Muscle of back (tissue), 11 donors: Measurements from ENCODE around the gene SHROOM3. TPM values are rescaled to one million over a fixed set of nuclear protein-coding genes. Genes with fewer than 3 reads are reported as not detected.

Experiments used
- DNase-seq, 3 donors: peaks; one replicate each; pipeline versions ENCODE4 v3.0.0 to v3.0.0-alpha.2; 2013
- polyA plus RNA-seq, 10 donors: library from polyadenylated mRNA; unstranded; fragments of 120-200 nt; gene quantifications; one replicate each; pipeline ENCODE4 v1.2.1, GENCODE V29; 2013; ENCODE audit not compliant: insufficient read length in 10 of 10

The SHROOM3 gene
- polyA plus RNA-seq, 10 donors = 18.7 to 61.5 (median 22.9) TPM

DNA sequence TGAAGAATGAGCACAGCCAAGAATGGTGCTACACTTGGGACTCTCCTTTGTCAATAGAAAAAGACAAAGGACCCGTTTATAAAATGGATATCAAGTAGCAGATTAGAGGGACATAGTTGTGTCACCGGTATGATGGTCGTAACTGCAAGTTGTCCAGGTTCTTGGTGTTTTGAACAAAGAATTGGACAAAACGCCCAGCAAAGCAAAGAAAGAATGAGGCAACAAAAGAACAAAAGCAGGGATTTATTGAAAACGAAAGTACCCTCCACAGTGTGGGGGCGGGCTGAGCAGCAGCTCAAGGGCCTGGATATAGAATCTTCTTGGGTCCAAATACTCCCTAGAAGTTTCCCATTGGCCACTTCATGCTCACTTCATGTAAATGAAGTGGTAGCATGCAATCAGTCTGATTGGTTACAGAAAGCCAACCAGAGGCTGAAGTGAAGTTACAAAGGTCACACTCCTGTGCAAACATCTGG, 54.7 kb downstream of the SHROOM3 start:
- DNase-seq = no peak

DNA sequence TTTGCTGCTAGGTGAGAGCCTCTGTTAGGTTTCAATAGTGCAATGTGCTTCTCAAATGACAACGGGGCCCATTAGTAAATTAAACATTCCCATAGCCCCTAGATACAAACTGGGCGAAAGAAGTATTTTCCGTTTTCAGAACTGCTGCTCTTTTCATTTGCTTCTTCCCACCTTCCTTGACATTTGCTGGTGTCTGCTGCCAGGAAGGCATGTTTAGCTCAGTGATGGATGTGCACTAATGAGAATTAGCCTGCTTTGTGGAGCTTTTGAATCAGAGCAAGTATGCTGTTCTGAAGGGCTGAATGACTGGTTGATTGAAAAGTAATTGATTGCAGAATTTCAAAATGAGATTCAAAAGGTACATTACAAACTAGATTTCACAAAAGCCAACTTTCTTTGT, 57.0 kb downstream of the SHROOM3 start:
- no peak for DNase-seq

DNA sequence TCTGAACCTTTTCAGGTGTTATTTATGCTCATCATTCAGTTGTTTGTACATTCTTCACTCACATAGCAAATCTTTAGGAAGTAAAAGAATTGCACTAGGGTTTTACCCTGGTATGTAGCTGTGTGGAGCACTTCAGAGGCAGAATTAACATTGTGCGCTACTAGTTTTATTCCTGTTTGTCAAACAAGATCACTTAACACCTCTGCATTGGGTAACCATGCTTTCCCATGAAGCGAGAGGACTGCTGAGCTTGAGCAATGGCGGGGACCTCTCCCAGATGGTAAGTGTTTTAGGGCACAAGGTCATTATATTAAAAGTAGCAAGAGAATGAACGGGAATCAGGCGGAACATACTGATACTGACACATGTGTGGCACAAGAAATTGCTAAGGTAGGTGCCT, 59.2 kb downstream of the SHROOM3 start:
- no peak for DNase-seq

DNA sequence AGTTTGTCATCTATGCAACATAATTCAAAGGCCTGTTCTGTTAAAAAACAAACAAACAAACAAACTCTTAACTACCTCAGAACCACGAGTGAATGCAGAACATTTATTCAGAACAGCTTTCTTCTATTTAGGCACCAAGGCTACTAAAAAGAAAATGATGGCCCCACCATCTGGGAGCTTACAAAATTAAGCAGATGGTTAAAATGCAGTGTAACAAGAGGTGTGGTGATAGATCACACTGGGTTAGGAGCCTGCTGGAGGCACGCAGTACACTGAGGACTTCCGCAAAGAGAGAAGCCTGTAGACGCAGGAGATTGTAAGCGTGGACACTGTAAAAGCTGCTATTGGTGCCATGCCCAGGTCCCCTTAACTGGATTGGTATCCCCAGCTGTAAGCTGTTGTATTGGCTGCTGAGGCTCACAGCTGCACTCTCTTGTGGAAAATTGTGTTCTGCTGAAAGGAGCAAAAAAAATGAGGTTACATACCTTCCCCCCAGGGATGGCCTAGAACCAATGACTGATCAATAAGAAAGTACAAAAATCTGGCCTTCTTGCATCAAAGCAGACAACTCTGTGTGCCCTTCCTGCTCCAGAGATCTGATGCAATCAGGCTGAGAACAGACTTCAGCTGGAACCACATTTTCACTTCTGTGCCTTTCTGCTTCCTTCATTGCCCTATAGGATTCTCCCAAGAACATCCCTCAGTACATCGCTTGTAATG, 60.0 kb downstream of the SHROOM3 start:
- DNase-seq = peak in 1 of 3 donors; percentile 46

DNA sequence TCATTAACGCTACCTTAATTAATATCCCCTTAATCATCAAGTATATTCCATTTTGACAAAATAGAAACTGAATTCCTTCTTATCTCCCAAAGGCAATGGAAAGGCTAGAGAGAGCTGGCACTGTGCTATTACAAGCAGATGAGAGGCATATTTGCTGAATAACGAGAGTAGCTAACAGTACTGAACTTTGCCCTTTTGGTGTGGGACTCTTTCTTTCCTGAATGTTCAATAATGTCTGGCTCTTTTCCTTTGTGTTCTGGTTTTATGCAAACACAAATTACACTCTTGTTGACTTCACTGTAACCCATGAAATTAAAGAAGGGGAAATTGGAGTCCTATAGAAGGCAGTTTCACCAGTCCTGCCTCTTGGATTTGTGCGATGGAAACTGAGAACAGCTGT, 63.5 kb downstream of the SHROOM3 start:
- no peak for DNase-seq

DNA sequence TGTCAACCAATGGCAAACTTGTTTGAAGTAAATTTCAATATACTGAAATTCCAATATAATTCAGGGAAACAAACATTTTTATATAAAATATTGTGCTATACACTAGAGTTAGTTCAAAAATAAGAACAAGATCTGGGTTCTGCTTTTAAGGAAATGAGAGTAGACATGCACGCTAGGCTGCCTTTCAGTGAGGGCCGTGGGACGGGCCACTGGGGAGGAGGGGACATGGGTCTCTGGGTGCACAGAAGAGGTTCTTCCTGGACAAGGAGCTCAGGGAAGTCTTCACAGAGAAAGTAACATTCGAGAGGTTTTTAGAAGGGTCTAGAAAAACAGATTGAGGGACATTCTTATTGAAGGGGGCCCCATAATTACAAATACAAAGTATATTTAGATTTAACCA, 64.4 kb downstream of the SHROOM3 start:
- no peak for DNase-seq

DNA sequence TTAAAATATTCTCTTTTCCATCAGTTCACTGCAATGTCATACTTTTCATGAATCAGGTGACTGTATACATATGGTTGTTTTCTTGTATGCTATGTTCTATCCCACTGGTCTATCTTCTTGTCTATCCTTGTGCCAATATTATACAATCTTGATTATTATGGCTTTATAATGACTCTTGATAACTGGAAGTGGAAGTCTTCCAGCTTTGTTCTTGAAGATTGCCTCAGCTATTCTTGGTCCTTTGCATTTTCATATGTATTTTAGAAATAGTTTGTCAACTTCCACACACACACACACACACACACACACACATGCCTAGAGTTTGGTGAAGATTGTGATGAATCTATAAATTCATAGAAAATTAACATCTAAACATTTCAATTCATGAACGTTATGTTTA, 67.9 kb downstream of the SHROOM3 start:
- DNase-seq = no peak

DNA sequence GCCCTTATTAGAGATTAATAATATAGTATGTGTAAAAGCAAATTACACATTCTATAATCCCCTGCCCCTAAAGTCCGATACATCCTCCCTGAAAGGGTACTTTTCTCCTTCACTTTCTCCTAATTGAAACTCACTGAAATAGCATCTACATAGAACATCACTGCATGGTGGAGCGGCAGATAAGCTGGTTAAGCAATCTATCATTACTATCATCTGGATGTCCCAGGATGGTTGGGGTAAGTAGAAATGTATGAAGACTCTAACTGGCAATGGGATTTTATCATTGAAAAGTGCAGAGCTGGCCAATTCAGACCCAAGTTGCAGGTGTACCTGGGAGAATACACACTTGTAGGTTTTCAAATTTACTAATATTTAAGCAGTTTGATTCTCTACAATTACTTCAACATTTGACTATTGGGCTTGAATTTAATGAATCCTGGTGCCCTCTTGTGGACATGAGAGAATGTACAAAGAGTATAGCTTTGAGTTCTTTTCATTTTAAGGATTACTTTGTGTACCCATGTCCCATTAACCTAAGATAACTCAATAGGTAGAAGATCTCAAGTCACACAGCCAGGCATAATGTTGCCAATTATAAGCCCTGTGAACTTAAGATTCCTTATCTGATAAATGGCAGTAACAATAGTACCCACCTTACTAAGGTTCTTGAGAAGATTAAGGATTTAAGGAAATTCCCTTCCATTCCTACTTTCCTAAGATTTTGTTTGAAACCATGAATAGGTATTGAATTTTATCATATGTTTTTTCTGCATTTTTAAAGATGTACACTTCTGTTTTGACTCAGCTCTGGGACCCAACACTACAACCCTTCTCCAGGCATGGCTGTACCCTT, 69.8 kb downstream of the SHROOM3 start:
- DNase-seq = peak; percentile 42 to 63 (median 55)

DNA sequence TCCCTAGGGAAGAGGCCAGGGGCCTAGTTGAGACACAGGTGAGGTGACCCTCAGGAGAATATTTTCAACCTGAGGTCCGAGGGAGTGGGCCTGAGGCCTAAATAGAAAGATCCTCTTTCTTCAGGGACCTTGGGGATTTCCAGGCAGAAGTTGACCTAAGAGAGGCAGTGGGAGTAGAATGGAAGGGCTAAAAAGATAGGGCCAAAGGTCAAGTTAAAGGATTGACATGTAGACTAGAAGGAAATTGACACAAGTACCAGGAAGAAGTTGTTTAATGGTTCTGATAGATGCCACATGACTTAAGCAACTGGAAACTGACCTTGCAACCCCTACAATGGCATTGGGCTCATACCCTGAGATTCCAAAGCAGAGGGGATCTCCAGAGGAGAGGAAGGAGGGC, 76.9 kb downstream of the SHROOM3 start:
- no peak for DNase-seq

DNA sequence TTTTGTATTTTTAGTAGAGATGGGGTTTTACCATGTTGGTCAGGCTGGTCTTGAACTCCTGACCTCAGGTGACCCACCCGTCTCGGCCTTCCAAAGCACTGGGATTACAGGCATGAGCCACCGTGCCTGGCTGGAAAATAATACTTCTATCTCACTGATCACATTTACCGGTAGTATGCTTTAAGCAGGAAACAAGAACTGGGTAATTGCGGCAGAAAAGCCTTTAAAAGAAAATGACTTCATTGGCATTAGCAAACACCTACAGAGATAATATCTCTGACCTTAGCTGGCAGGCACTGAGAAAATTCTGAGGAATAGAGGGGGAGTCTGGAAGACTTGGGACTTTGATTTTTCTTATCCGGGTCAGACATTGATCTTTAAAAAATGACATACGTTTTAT, 78.5 kb downstream of the SHROOM3 start:
- DNase-seq = no peak

DNA sequence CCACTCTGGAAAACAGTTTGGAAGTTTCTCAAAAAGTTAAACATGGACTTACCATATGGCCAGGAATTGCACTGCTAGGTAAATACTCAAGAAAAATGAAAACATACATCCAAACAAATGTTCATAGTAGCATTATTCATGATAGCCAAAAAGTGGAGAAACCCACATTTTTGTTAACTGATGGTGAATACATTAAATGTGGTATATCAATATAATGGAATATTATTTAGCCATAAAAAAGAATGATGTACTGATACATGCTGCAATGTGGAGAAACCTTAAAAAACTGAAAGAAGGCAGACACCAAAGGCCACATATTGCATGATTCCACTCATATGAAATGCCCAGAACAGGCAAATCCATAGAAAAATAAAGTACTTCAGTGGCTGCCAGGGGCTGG, 79.1 kb downstream of the SHROOM3 start:
- no peak for DNase-seq

DNA sequence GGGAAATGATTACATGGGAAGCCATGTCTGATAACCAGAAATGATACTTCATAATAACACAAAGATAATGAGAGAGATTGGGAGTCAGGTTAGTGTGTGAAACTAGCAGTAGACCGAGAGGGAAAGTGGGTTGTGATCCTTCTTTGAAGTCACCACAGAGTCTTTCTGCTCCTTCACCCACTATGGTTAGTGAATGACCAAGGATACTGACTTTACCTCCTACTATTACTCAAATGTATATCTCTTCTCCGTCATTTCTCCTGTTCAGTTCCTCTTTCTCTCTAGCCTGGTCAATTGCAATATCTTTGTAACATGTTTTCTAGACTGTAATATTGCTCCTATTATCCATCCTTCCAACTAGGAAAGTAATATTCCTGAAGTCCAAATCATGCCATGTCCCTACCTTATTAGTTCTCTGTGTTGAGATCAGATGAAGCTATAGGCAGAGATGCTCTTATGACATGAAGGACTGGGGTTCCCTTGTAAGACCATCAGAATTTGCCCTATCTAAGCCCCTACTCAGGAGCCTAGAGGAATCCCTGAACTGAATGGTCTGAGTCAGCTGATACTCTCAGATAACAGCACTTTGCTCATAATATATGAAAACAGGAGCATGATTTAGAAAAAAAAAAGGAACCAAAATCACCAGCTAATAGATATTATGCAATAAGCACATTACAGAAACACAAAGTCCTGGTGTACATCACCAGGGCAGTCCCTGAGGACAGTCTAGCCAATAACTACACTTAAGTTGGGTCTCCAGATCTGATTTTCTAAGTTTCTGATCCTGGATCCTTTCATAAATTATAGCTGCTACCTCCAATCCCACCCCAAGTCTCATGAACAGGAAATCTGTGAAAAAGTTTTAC, 81.2 kb downstream of the SHROOM3 start:
- no peak for DNase-seq

DNA sequence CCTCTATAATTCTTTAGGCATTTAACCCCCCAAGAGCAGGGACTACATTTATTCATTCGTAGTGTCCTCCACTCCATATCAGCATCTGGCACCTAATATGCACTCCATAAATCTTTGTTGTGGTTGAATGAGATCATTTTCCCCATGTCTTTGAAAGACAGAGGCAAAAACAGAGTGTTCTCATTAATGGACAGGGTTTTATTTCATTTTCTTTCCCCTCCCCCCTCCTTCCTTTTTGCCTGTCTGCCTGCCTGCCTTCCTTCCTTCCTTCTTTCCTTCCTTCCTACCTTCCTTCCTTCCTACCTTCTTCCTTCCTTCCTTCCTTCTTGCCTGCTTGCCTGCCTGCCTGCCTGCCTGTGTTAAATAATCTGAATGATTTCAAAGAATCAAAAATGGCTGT, 83.2 kb downstream of the SHROOM3 start:
- peak in 1 of 3 donors; percentile 45 for DNase-seq

DNA sequence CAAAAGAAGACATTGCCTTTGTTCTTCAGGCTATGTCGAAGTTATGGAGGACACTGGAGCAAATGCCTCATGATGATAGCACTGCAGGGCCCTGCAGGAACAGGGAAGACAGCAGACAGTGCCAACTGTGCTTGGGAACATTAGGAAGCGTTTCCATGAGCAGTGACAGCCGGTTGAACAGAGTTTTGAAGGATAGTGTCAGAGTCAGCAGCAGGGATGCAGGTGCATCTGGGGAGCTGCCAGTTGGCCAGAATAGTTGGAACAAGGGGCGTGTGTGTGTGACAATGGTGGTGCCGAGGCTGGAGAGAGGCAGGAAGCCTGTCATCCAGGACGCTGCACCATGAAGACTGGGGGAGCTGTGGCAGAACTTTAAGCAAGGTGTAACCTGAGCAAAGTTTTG, 88.6 kb downstream of the SHROOM3 start:
- peak in 2 of 3 donors; percentile 25 to 31 for DNase-seq

DNA sequence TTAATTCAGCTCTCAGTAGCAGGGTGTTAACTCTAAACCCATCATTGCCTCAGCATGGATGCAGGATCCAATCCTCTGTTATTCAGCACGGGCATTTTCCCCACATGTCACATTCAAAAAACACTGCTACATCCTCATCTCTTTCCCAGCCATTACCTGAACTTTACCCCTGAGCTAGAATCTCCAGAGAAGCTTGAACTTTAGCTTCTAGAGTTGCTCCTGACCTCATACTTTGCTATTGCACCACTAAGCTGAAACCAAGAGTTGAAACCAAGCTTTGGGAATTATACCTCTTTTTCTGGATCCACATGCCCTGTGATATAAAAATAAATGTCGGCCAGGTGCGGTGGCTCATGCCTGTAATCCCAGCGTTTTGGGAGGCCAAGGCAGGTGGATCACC, 90.7 kb downstream of the SHROOM3 start:
- DNase-seq = no peak

DNA sequence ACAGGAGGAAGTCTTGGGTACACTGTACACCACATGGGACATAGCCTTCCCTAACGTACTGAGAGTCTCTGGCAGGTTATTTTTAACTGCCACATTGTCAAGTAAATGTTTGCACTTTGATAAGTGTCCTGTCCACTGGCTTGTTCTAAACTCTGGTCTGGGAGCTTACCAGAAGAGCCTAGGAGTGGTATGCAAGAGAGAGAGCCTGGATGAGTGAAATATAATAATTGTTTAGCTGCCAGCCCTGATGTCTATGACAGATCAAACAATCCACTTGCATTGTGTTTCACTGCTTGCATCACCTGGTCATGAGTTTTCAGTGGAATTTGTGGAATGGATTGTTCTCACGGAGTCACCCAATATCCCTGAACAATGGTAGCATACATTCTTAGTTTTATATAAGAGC, 91.6 kb downstream of the SHROOM3 start:
- DNase-seq = no peak

DNA sequence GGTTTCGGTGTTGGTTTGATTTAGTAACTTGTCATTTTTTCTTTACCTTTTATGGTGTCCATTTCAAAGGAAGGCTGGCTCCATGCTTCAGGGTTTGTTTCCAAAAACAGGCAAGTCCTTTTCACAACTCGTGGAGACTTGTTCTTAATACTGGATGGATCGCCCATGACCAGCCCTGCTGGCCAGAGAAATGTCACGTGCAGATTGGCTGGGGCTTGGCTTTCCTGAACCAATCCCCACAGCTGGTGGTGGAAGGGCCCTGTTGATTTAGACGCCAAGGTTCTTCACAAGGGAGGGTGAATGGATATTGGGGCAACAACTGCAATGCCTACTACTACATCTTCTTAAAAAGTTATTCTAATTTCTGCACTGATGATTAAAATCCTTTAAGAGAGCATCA, 92.6 kb downstream of the SHROOM3 start:
- no peak for DNase-seq

DNA sequence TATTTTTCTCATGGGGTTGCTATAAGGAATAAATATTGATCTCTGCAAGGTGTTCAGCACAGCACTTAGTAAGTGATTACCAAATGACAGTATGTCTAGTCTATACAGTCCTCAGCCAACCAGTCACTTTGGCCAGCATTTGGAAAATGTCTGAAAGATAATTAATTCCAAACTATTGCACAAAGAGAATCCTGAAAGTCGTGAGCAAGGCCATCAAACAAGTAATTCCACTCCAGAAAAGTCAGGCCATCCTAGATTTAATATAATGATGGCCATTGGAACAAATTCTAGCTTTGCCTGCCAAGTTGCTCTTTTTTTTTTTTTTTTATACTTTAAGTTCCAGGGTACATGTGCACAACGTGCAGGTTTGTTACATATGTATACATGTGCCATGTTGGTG, 96.6 kb downstream of the SHROOM3 start:
- no peak for DNase-seq

DNA sequence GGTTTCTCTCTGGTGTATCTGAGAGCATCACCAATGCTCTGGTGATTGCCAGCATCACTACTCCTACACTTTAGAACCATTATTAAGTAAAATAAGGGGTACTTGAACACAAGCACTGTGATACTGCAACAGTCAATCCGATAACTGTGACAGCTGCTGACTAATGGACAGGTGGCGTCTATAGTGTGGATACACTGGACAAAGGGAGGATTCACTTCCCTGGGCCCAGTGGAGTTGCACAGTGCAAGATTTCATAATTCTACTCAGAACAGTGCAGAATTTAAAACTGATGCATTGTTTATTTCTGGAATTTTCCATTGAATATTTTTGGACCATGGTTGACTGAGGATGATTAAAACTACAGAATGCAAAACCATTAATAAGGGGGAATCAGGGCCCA, 97.8 kb downstream of the SHROOM3 start:
- peak in 1 of 3 donors; percentile 30 for DNase-seq

DNA sequence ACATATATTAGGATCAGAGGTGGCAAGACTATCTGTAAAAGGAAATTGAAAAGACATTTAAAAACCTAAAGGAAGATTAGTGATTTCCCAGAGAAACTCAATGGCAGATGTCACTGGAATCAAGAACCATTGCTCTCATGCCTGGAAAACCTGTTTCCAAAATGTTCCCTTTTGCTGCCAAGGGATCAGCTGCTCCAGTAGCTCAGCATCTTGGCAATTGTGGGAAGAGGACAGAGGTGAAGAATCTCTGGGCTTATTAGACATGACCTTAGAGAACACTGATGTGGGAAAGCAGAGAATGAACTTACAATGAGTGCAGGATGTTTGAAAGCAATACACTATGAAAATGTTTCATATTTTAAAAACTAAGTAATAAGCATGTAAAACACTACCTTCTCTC, 98.3 kb downstream of the SHROOM3 start:
- peak in 2 of 3 donors; percentile 44 to 58 for DNase-seq

DNA sequence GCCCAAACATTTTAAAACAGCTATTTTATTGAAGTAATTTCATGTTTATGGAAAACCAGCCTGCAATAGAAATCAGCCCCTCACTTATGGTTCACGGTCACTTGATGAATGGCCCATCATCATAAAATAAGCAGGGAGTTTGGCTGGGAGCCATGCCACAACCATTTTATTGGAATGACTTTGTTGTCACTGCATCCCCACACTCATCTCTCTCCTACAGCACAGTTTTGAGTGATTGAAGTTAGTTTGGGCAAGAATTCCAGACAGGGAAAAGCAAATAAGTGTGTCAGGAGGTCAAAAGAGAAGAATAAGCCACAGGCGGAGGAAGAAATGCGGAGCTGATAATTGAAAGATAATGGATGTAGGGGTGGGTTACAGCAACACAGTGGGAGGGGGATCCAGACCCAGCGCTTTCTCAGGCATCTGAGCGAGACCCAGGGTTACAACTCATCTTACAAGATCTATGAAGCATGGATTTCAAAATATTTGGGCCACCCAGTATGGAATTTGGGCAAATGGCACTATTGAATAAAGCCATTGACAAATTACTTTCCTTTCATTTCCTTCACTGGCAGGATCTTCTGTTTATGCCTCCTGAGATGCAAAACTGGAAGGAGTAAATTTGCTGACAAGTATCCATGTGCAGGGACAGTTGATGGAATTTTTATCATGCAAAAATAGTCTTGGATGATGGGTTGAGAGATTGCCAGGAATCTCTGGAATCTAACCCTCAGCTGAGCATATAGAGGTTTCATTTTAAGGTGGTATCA, 100.8 kb downstream of the SHROOM3 start:
- peak in 2 of 3 donors; percentile 36 to 84 for DNase-seq

DNA sequence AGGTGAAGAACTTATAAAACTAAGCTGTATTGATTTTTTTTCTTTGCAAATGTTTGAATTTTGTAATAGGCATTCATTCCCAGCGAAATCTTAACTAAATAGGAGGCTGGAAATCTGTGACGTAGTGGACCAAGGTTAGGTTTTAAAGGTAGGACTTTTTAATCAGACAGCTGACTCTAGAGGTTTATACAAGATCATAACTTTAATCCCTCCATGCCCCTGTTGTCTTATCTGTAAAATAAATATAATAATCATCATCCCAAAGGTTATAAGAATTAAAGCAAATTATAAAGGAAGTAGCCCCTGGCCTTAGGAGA, 101.3 kb downstream of the SHROOM3 start:
- no peak for DNase-seq
